ENCODE results near the gene LAMA1.
"Not testable (repeated sequence)": the region's sequence is repeated elsewhere in the genome, so short reads cannot be mapped to it uniquely, and the experiment has no call there.

LAMA1 gene

GRCh38 chr18:7117390-7118355 is at the start of gene LAMA1:
TSS of gene LAMA1 (minus strand) at chr18:7117797. CDS start at chr18:7117720, 77 bp downstream.
- no peak for DNase-seq

GRCh38 chr18:7165846-7166393 is 48.3 kb upstream of the LAMA1 start:
- DNase-seq, result no peak

- DNase-seq, result no peak
Observed at GRCh38 chr18:7164323-7165004, 46.9 kb upstream of the LAMA1 start.

GRCh38 chr18:7158216-7158615 is 40.6 kb upstream of the LAMA1 start:
- no peak for DNase-seq

- no peak for DNase-seq
Observed at GRCh38 chr18:7157760-7158159, 40.2 kb upstream of the LAMA1 start.

- no peak for DNase-seq
Observed at GRCh38 chr18:7155887-7156286, 38.3 kb upstream of the LAMA1 start.

GRCh38 chr18:7155092-7155491 is 37.5 kb upstream of the LAMA1 start:
- no peak for DNase-seq

- no peak for DNase-seq
Observed at GRCh38 chr18:7152440-7152839, 34.8 kb upstream of the LAMA1 start.

- no peak for DNase-seq
Observed at GRCh38 chr18:7147399-7147798, 29.8 kb upstream of the LAMA1 start.

GRCh38 chr18:7146067-7146466 is 28.5 kb upstream of the LAMA1 start:
- no peak for DNase-seq

- not testable (repeated sequence) for DNase-seq
Observed at GRCh38 chr18:7144921-7145320, 27.3 kb upstream of the LAMA1 start.

GRCh38 chr18:7141287-7141686 is 23.7 kb upstream of the LAMA1 start:
- no peak for DNase-seq

GRCh38 chr18:7139409-7139808 is 21.8 kb upstream of the LAMA1 start:
- DNase-seq, result no peak

GRCh38 chr18:7133181-7133580 is 15.6 kb upstream of the LAMA1 start:
- DNase-seq, result no peak

GRCh38 chr18:7132356-7133150 is 15.0 kb upstream of the LAMA1 start:
- no peak for DNase-seq

- DNase-seq, result no peak
Observed at GRCh38 chr18:7122376-7122775, 4.8 kb upstream of the LAMA1 start.

GRCh38 chr18:7116792-7117389 is 706 bp downstream of the LAMA1 start:
- no peak for DNase-seq

- DNase-seq, result no peak
Observed at GRCh38 chr18:7116001-7116730, 1.4 kb downstream of the LAMA1 start.

GRCh38 chr18:7112936-7113335 is 4.7 kb downstream of the LAMA1 start:
- DNase-seq, result no peak

- DNase-seq, result no peak
Observed at GRCh38 chr18:7111134-7111533, 6.5 kb downstream of the LAMA1 start.

- DNase-seq, result no peak
Observed at GRCh38 chr18:7105943-7106342, 11.7 kb downstream of the LAMA1 start.

GRCh38 chr18:7105268-7105667 is 12.3 kb downstream of the LAMA1 start:
- DNase-seq, result no peak

All from activated CD4-positive, alpha-beta T cell treated with anti-CD3 and anti-CD28 coated beads, Interleukin-2, amount 50 U/mL, for 4 hours (primary cell).